ENCODE measurements around the gene SLC9A6. TPM values are rescaled to one million over a fixed set of nuclear protein-coding genes. Genes with fewer than 3 reads are reported as not detected.

The SLC9A6 gene
- total and polyA plus RNA-seq, 2 experiments from 2014 or later = 7.2 to 17.1 TPM

GRCh38 chrX:135985973-135986310 lies 707 bp downstream of the SLC9A6 start:
- Histone ChIP-seq H3K27me3 (ENCODE audit: insufficient read depth) (no peaks in the 10 kb centered on the region), H3K9me2 (ENCODE audit: insufficient read depth) (no peaks in the 10 kb centered on the region), H3K4me1 (ENCODE audit: insufficient read depth) (0 out of 2 replicates have a peak, but pooled peaks cover 7% of the 10 kb centered on the region), H3K4me3 (peak overlapping the region; percentile 72), H4K20me1 (replicated peaks; ENCODE audit: insufficient read depth) (no peaks in the 10 kb centered on the region; the same call in 1 of the 2 replicates), H2AFZ (no peak overlapping the region), H3K79me2 (replicated peaks; ENCODE audit: insufficient read depth) (peaks cover 56% of the 10 kb centered on the region), H3K27ac (ENCODE audit: low read depth) (no peak overlapping the region), H3F3A (replicated peaks; ENCODE audit: low read depth) (no peaks in the 10 kb centered on the region), H3K4me2 (peak overlapping the region; percentile 85), H3K36me3 (ENCODE audit: insufficient read depth) (no peaks in the 10 kb centered on the region)
- H3K4me3 Mint-ChIP-seq = peak overlapping the region; percentile 87
- H3K4me1 Mint-ChIP-seq = peaks cover 26% of the 10 kb centered on the region
- H3K27ac Mint-ChIP-seq = peak overlapping the region; percentile 36; the same call in 1 of the 2 replicates
- DNase-seq (ENCODE audit: low spot score) (peak; percentile 29), ATAC-seq (peak; percentile 21)
- TF ChIP-seq NANOG (IDR thresholded peaks at IDR 0.05; ENCODE audit: borderline replicate concordance) (no peak), ZNF114 (CRISPR knock-in tag; IDR thresholded peaks at IDR 0.05) (no peak)
- H3K27me3 Mint-ChIP-seq (ENCODE audit: insufficient read depth, low read depth, poor library complexity) = peaks cover 3% of the 10 kb centered on the region
- no peaks in the 10 kb centered on the region for H3K9me3 Mint-ChIP-seq
- no peaks in the 10 kb centered on the region; the same call in 2 of the 3 replicates for H3K36me3 Mint-ChIP-seq (ENCODE audit: low read depth)

DNA sequence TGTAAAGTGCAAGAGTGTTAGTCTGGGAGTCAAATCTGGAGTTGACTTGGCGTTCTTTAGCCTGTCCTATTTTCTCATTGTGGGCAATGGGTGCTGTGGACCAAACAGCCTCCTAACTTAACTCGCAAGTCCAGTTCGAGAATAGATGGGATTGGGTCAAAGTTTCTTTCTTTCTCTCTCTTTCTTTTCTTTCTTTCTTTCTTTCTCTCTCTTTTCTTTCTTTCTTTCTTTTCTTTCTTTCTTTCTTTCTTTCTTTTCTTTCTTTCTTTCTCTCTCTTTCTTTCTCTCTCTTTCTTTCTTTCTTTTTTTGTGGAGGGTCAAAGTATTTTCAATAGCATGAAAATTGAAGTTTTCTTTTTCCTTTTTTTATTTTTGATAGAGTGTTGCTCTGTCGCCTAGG lies 3.0 kb downstream of the SLC9A6 start:
- Histone ChIP-seq H3K36me3 (ENCODE audit: insufficient read depth) (no peaks in the 10 kb centered on the region), H3K4me3 (no peak overlapping the region), H3K27me3 (ENCODE audit: insufficient read depth) (no peaks in the 10 kb centered on the region), H2AFZ (no peak overlapping the region), H3K79me2 (replicated peaks; ENCODE audit: insufficient read depth) (peaks cover 77% of the 10 kb centered on the region), H4K20me1 (replicated peaks; ENCODE audit: insufficient read depth) (no peaks in the 10 kb centered on the region; the same call in 1 of the 2 replicates), H3K27ac (ENCODE audit: low read depth) (no peak overlapping the region), H3F3A (replicated peaks; ENCODE audit: low read depth) (no peaks in the 10 kb centered on the region), H3K4me2 (no peak overlapping the region), H3K9me2 (ENCODE audit: insufficient read depth) (no peaks in the 10 kb centered on the region), H3K4me1 (ENCODE audit: insufficient read depth) (0 out of 2 replicates have a peak, but pooled peaks cover 7% of the 10 kb centered on the region)
- Mint-ChIP-seq H3K9me3 (no peaks in the 10 kb centered on the region), H3K27me3 (ENCODE audit: insufficient read depth, low read depth, poor library complexity) (peaks cover 2% of the 10 kb centered on the region), H3K36me3 (ENCODE audit: low read depth) (peaks cover 3% of the 10 kb centered on the region; the same call in 2 of the 3 replicates), H3K4me1 (peaks cover 20% of the 10 kb centered on the region), H3K27ac (no peak overlapping the region), H3K4me3 (no peak overlapping the region)
- DNase-seq (ENCODE audit: low spot score) = no peak
- ATAC-seq = no peak
- TF ChIP-seq NANOG (IDR thresholded peaks at IDR 0.05; ENCODE audit: borderline replicate concordance) (no peak), JUNB (IDR thresholded peaks at IDR 0.05; ENCODE audit: unreplicated experiment) (no peak), ZNF331 (CRISPR knock-in tag; IDR thresholded peaks at IDR 0.05; ENCODE audit: low read depth) (no peak), POLR2AphosphoS5 (IDR thresholded peaks at IDR 0.05; ENCODE audit: low read depth) (no peak), REST (IDR thresholded peaks at IDR 0.05; ENCODE audit: unreplicated experiment) (no peak), ZNF462 (CRISPR knock-in tag; IDR thresholded peaks at IDR 0.05) (no peak), ZNF114 (CRISPR knock-in tag; IDR thresholded peaks at IDR 0.05) (no peak)
- TF ChIP-seq, protein P1, sequence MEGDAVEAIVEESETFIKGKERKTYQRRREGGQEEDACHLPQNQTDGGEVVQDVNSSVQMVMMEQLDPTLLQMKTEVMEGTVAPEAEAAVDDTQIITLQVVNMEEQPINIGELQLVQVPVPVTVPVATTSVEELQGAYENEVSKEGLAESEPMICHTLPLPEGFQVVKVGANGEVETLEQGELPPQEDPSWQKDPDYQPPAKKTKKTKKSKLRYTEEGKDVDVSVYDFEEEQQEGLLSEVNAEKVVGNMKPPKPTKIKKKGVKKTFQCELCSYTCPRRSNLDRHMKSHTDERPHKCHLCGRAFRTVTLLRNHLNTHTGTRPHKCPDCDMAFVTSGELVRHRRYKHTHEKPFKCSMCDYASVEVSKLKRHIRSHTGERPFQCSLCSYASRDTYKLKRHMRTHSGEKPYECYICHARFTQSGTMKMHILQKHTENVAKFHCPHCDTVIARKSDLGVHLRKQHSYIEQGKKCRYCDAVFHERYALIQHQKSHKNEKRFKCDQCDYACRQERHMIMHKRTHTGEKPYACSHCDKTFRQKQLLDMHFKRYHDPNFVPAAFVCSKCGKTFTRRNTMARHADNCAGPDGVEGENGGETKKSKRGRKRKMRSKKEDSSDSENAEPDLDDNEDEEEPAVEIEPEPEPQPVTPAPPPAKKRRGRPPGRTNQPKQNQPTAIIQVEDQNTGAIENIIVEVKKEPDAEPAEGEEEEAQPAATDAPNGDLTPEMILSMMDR (conservative IDR thresholded peaks at IDR 0.05; ENCODE audit: low read depth in 2 of 2) = no peak
- TF ChIP-seq, protein P2, sequence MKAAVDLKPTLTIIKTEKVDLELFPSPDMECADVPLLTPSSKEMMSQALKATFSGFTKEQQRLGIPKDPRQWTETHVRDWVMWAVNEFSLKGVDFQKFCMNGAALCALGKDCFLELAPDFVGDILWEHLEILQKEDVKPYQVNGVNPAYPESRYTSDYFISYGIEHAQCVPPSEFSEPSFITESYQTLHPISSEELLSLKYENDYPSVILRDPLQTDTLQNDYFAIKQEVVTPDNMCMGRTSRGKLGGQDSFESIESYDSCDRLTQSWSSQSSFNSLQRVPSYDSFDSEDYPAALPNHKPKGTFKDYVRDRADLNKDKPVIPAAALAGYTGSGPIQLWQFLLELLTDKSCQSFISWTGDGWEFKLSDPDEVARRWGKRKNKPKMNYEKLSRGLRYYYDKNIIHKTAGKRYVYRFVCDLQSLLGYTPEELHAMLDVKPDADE (IDR thresholded peaks at IDR 0.05) = no peak
